HCT116 (cell line): Measurements from ENCODE around the gene MAP1S. TPM values are rescaled to one million over a fixed set of nuclear protein-coding genes. Genes with fewer than 3 reads are reported as not detected.

Experiments
- ATAC-seq: fragments of 200-7000 bp; cut with Tn5 transposase; 2 replicates; pipeline ENCODE4 v1.9.1; 2020; ENCODE audit warnings: mild to moderate bottlenecking, moderate library complexity
- BruUV-seq: library from RNA; stranded (reverse); fragments of 400-500 nt; replicated peaks from 2 replicates; lab custom pipeline; 2021; lab: Mats Ljungman, UMichigan
- CTCF ChIA-PET: fragments of 300-600 bp; sonication (Branson Sonifier 250); formaldehyde crosslinking; loops from one replicate; lab custom pipeline; 2021; ENCODE audit warnings: antibody characterized with exemption; lab: Charles Lee
- POLR2A ChIA-PET: fragments of 300-600, 350-600 bp; sonication (Branson Sonifier 250); formaldehyde crosslinking; loops from one replicate; lab custom pipeline; 2021; ENCODE audit warnings: antibody characterized with exemption; lab: Charles Lee
- RAD21 ChIA-PET, 2 experiments: fragments of 300-600 bp; sonication (Branson Sonifier 250); formaldehyde crosslinking; loops; one replicate each; lab custom pipeline; 2023; ENCODE audit warnings: low total read pairs in 2 of 2; ENCODE audit not compliant: uncharacterized antibody in 2 of 2, unreplicated experiment in 2 of 2, low non-redundant PET in 1 of 2; lab: Charles Lee
- DNase-seq: peaks from one replicate; pipeline ENCODE4 v3.0.0-alpha.2; 2010; ENCODE audit warnings: low read depth, low spot score
- H2AFZ ChIP-seq: fragments of 200-600 bp; shearing (Covaris generic), sonication (generic); 2 replicates; pipeline ENCODE4 v1.6.1; 2017; ENCODE audit warnings: low read depth, mixed run types, mixed read lengths, antibody characterized with exemption, low read length; ENCODE audit not compliant: poor library complexity, severe bottlenecking
- H3K27ac ChIP-seq: 2 replicates; pipeline ENCODE4 v1.5.1; 2012; ENCODE audit warnings: low read depth, low read length
- H3K27me3 ChIP-seq: fragments of 200-600 bp; sonication (generic); 2 replicates; pipeline ENCODE4 v1.6.1; 2016; ENCODE audit warnings: mixed run types, low read length, mixed read lengths; ENCODE audit not compliant: insufficient read depth
- H3K36me3 ChIP-seq, 2 experiments: fragments of 200-500 bp in 1 of 2; fragments of 200-600 bp in 1 of 2; sonication (Bioruptor generic) in 1 of 2; sonication (generic) in 1 of 2; 2 replicates each; pipeline versions ENCODE4 v1.5.1 to v1.6.1; 2014 to 2016; ENCODE audit warnings: low read length in 2 of 2, inconsistent platforms in 1 of 2, mixed read lengths in 1 of 2, mixed run types in 1 of 2; ENCODE audit not compliant: insufficient read depth in 2 of 2, control insufficient read depth in 1 of 2
- H3K4me1 ChIP-seq, 2 experiments: fragments of 200-600 bp in 1 of 2; sonication (generic) in 1 of 2; 2 replicates each; pipeline versions ENCODE4 v1.5.1 to v1.6.1; 2012 to 2017; ENCODE audit warnings: low read length in 2 of 2, inconsistent platforms in 1 of 2, mild to moderate bottlenecking in 1 of 2, mixed read lengths in 1 of 2, mixed run types in 1 of 2, moderate library complexity in 1 of 2; ENCODE audit not compliant: insufficient read depth in 2 of 2, control insufficient read depth in 1 of 2
- H3K4me2 ChIP-seq: fragments of 200-600 bp; sonication (generic); 2 replicates; pipeline ENCODE4 v1.6.1; 2017; ENCODE audit warnings: mixed run types, low read length, mixed read lengths
- H3K4me3 ChIP-seq, 2 experiments: fragments of 200-600 bp in 1 of 2; sonication (generic) in 1 of 2; replicated peaks in 1 of 2; 2 replicates each; pipeline ENCODE4 v1.5.1; 2011 to 2016; ENCODE audit warnings: low read length in 2 of 2, control low read depth in 1 of 2, low read depth in 1 of 2, mild to moderate bottlenecking in 1 of 2, mixed read lengths in 1 of 2, mixed run types in 1 of 2
- H3K79me2 ChIP-seq: fragments of 200-600 bp; sonication (generic); 2 replicates; pipeline ENCODE4 v1.6.1; 2017; ENCODE audit warnings: mild to moderate bottlenecking, mixed run types, low read length, moderate library complexity, mixed read lengths; ENCODE audit not compliant: insufficient read depth
- H3K9ac ChIP-seq: fragments of 200-600 bp; sonication (generic); 2 replicates; pipeline ENCODE4 v1.6.1; 2016; ENCODE audit warnings: low read length, mixed read lengths
- H3K9me2 ChIP-seq: fragments of 200-600 bp; sonication (generic), shearing (Covaris generic); 2 replicates; pipeline ENCODE4 v1.6.1; 2017; ENCODE audit warnings: mixed run types, mild to moderate bottlenecking, moderate library complexity; ENCODE audit not compliant: insufficient read depth
- H3K9me3 ChIP-seq, 2 experiments: fragments of 200-500 bp in 1 of 2; fragments of 200-600 bp in 1 of 2; sonication (Bioruptor generic) in 1 of 2; sonication (generic) in 1 of 2; 2 replicates each; pipeline ENCODE4 v1.6.1; 2014 to 2017; ENCODE audit warnings: low read length in 2 of 2, mixed read lengths in 2 of 2, inconsistent platforms in 1 of 2, low read depth in 1 of 2, mild to moderate bottlenecking in 1 of 2, mixed run types in 1 of 2, moderate library complexity in 1 of 2; ENCODE audit not compliant: control insufficient read depth in 1 of 2, insufficient read depth in 1 of 2
- H4K20me1 ChIP-seq: fragments of 200-600 bp; sonication (generic), shearing (Covaris generic); 2 replicates; pipeline ENCODE4 v1.6.1; 2017; ENCODE audit warnings: mixed run types, mild to moderate bottlenecking, moderate library complexity; ENCODE audit not compliant: insufficient read depth
- CBX3 ChIP-seq: IDR thresholded peaks from 2 replicates; pipeline ENCODE4 v1.6.1; 2012; ENCODE audit warnings: low read depth
- CEBPB ChIP-seq: IDR thresholded peaks from 2 replicates; pipeline ENCODE4 v1.6.1; 2012; ENCODE audit warnings: low read depth
- EGR1 ChIP-seq: IDR thresholded peaks from 2 replicates; pipeline ENCODE4 v1.6.1; 2012; ENCODE audit warnings: low read depth
- EZH2 ChIP-seq: fragments of 200-600 bp; sonication (generic); IDR thresholded peaks from 2 replicates; pipeline ENCODE4 v1.6.1; 2017; ENCODE audit warnings: antibody characterized with exemption, mixed run types
- FOSL1 ChIP-seq: IDR thresholded peaks from 2 replicates; pipeline ENCODE4 v1.6.1; 2012; ENCODE audit warnings: low read depth
- JUND ChIP-seq: IDR thresholded peaks from 2 replicates; pipeline ENCODE4 v1.6.1; 2012
- POLR2A ChIP-seq: IDR thresholded peaks from 2 replicates; pipeline ENCODE4 v1.7.0; 2011; ENCODE audit warnings: borderline replicate concordance; ENCODE audit not compliant: insufficient read depth, insufficient read length; ENCODE audit errors: extremely low read depth
- POLR2AphosphoS5 ChIP-seq: IDR thresholded peaks from 2 replicates; pipeline ENCODE4 v1.6.1; 2011; ENCODE audit warnings: mild to moderate bottlenecking, low read depth, low read length, moderate library complexity
- RAD21 ChIP-seq: IDR thresholded peaks from 2 replicates; pipeline ENCODE4 v1.6.1; 2012; ENCODE audit warnings: low read depth, mild to moderate bottlenecking
- SIN3A ChIP-seq: IDR thresholded peaks from 2 replicates; pipeline ENCODE4 v1.6.1; 2012; ENCODE audit warnings: low read depth
- YY1 ChIP-seq: IDR thresholded peaks from 2 replicates; pipeline ENCODE4 v1.6.1; 2011; ENCODE audit warnings: low read length, low read depth, moderate library complexity, mild to moderate bottlenecking; ENCODE audit not compliant: insufficient replicate concordance; ENCODE audit errors: extremely low read depth
- ZFX ChIP-seq: fragments of 450-650 bp; IDR thresholded peaks from 2 replicates; pipeline ENCODE4 v1.6.1; 2017
- ZNF274 ChIP-seq: fragments of 200-500 bp; sonication (Bioruptor generic); IDR thresholded peaks from 2 replicates; pipeline ENCODE4 v1.6.1; 2014; ENCODE audit warnings: mild to moderate bottlenecking, low read depth, low read length, inconsistent platforms
- intact Hi-C: fragments of 100-400 bp; cut with micrococcal nuclease; formaldehyde crosslinking; loops from 2 replicates; pipeline ENCODE4 v1.10.0; 2022
- total RNA-seq: library from RNA; stranded (reverse); gene quantifications from one replicate; pipeline ENCODE4 v1.2.1, GENCODE V29; 2021; ENCODE audit not compliant: unreplicated experiment
- TF ChIP-seq, protein P1 (sequence below): IDR thresholded peaks from 2 replicates; pipeline ENCODE4 v1.6.1; 2012

Gene MAP1S
- total RNA-seq, 1 experiment from 2014 or later = 80.8 TPM

DNA sequence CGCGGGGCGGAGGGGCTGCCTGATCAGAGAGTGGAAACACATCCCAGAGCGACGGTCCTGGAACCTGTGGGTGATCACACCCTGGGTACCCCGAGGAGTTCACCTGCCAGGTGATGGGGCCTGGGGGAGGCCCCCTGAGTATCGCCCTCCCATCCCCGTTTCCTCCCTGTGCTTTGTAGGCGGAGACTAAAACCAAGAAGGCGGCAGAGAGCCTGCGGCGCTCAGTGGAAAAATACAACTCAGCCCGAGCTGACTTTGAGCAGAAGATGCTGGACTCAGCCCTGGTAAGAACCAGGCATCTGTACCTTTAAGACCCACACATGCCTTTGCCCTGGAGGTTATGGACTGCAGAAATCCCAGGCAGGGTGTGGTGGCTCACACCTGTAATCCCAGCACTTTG is 51.3 kb downstream of the MAP1S start:
- ChIA-PET RAD21 (no interaction called here), POLR2A (no interaction called here), CTCF (no interaction called here)
- Histone ChIP-seq H3K79me2 (no peaks in the 10 kb centered on the region), H2AFZ (no peak overlapping the region), H3K27ac (no peak overlapping the region), H3K36me3 (no peaks in the 10 kb centered on the region), H3K27me3 (no peaks in the 10 kb centered on the region), H3K4me2 (no peak overlapping the region), H3K4me1 (peaks cover 15 to 23% of the 10 kb centered on the region in 2 experiments), H3K9ac (no peak overlapping the region), H3K9me3 (no peaks in the 10 kb centered on the region), H4K20me1 (no peaks in the 10 kb centered on the region), H3K9me2 (no peaks in the 10 kb centered on the region)
- DNase-seq = no peak
- intact Hi-C loops = no loop called here
- ATAC-seq = no peak
- BruUV-seq = no TSS peak
- TF ChIP-seq EGR1 = no peak
- TF ChIP-seq POLR2A = no peak
- TF ChIP-seq RAD21 = no peak
- no peak for TF ChIP-seq SIN3A
- TF ChIP-seq YY1 = no peak
- TF ChIP-seq POLR2AphosphoS5 = no peak
- TF ChIP-seq, protein P1, sequence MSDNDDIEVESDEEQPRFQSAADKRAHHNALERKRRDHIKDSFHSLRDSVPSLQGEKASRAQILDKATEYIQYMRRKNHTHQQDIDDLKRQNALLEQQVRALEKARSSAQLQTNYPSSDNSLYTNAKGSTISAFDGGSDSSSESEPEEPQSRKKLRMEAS = no peak
- no peak for TF ChIP-seq ZFX
- TF ChIP-seq FOSL1 = no peak
- no peak for TF ChIP-seq JUND
- TF ChIP-seq ZNF274 = no peak
- no peak for TF ChIP-seq EZH2
- TF ChIP-seq, all 23 proteins: peak for 0
- no peak overlapping the region for H3K4me3 ChIP-seq

DNA sequence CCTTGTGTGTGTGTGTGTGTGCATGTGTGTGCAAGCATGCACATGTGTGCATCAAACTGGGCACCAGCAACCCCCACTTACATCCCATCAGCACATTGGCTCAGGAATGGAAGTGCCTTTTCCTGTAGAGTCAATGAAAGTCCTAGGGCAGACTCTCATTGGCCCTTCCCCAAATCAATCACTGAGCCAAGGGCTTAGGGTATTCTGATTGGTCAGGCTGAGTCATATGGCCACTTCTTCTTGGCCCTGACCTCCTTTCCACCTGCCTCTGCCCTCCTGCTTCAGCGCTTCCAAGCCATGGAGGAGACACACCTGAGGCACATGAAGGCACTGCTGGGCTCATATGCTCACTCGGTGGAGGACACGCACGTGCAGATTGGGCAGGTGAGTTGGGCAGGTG is 52.9 kb downstream of the MAP1S start:
- Histone ChIP-seq H3K9me3 (no peaks in the 10 kb centered on the region), H4K20me1 (no peaks in the 10 kb centered on the region), H3K9me2 (no peaks in the 10 kb centered on the region), H2AFZ (no peak overlapping the region), H3K4me1 (peaks cover 7 to 10% of the 10 kb centered on the region in 2 experiments; a peak in 3 of 4 replicates), H3K27ac (no peak overlapping the region), H3K4me2 (no peak overlapping the region), H3K79me2 (no peaks in the 10 kb centered on the region), H3K27me3 (no peaks in the 10 kb centered on the region), H3K36me3 (no peaks in the 10 kb centered on the region), H3K9ac (no peak overlapping the region), H3K4me3 (no peak overlapping the region)
- TF ChIP-seq, protein P1 = no peak
- no peak for TF ChIP-seq SIN3A
- TF ChIP-seq ZNF274 = no peak
- no peak for TF ChIP-seq YY1
- TF ChIP-seq CBX3 = no peak
- TF ChIP-seq CEBPB = no peak
- no peak for TF ChIP-seq EGR1
- TF ChIP-seq POLR2AphosphoS5 = no peak
- no peak for TF ChIP-seq JUND
- DNase-seq (no peak), ATAC-seq (peak; percentile 46; the same call in 1 of the 2 replicates)
- BruUV-seq = no TSS peak
- intact Hi-C loops = no loop called here
- ChIA-PET RAD21 (no interaction called here), CTCF (no interaction called here), POLR2A (no interaction called here)
